MM.1S (cell line): ENCODE measurements around the gene DUSP3.

Source experiments
- DNase-seq: peaks from one replicate; pipeline ENCODE4 v3.0.0-alpha.2; 2015
- H2AFZ ChIP-seq: fragments of 300-600 bp; sonication (generic); 2 replicates; pipeline ENCODE4 v1.6.0; 2016; ENCODE audit warnings: antibody characterized with exemption, low read length
- H3F3A ChIP-seq: fragments of 300-600 bp; sonication (generic); 2 replicates; pipeline ENCODE4 v1.6.1; 2016; ENCODE audit warnings: mild to moderate bottlenecking, antibody characterized with exemption, low read length, moderate library complexity, mixed read lengths; ENCODE audit not compliant: insufficient read depth
- H3K27ac ChIP-seq: fragments of 300-600 bp; sonication (generic); 2 replicates; pipeline ENCODE4 v1.5.1; 2016; ENCODE audit warnings: mild to moderate bottlenecking, low read length
- H3K27me3 ChIP-seq: fragments of 300-600 bp; sonication (generic); replicated peaks from 2 replicates; pipeline ENCODE4 v1.6.0; 2016; ENCODE audit warnings: low read length; ENCODE audit not compliant: insufficient read depth
- H3K36me3 ChIP-seq: fragments of 300-600 bp; sonication (generic); replicated peaks from 2 replicates; pipeline ENCODE4 v1.6.1; 2016; ENCODE audit warnings: mild to moderate bottlenecking, low read length, mixed read lengths; ENCODE audit not compliant: insufficient read depth
- H3K4me1 ChIP-seq: fragments of 300-600 bp; sonication (generic); 2 replicates; pipeline ENCODE4 v1.6.1; 2016; ENCODE audit warnings: low read length, mixed read lengths
- H3K4me2 ChIP-seq: fragments of 300-600 bp; sonication (generic); 2 replicates; pipeline ENCODE4 v1.6.0; 2016; ENCODE audit warnings: low read depth, low read length
- H3K4me3 ChIP-seq: fragments of 300-600 bp; sonication (generic); 2 replicates; pipeline ENCODE4 v1.5.1; 2016; ENCODE audit warnings: low read length, mixed read lengths
- H3K79me2 ChIP-seq: fragments of 300-600 bp; sonication (generic); 2 replicates; pipeline ENCODE4 v1.6.1; 2016; ENCODE audit warnings: mixed run types, low read length, mixed read lengths
- H3K9ac ChIP-seq: fragments of 300-600 bp; sonication (generic); 2 replicates; pipeline ENCODE4 v1.6.1; 2016; ENCODE audit warnings: low read length, mixed read lengths
- H3K9me2 ChIP-seq: fragments of 300-600 bp; sonication (generic); replicated peaks from 2 replicates; pipeline ENCODE4 v1.6.1; 2016; ENCODE audit warnings: mild to moderate bottlenecking, low read length, mixed read lengths; ENCODE audit not compliant: insufficient read depth
- H3K9me3 ChIP-seq: fragments of 300-600 bp; sonication (generic); replicated peaks from 2 replicates; pipeline ENCODE4 v1.6.1; 2016; ENCODE audit warnings: mild to moderate bottlenecking, low read length, mixed read lengths; ENCODE audit not compliant: insufficient read depth
- H4K20me1 ChIP-seq: fragments of 300-600 bp; sonication (generic); 2 replicates; pipeline ENCODE4 v1.6.1; 2016; ENCODE audit warnings: mild to moderate bottlenecking, low read length, moderate library complexity, mixed read lengths; ENCODE audit not compliant: insufficient read depth
- EZH2 ChIP-seq: fragments of 300-600 bp; sonication (generic); optimal IDR thresholded peaks from 2 replicates; pipeline ENCODE3; 2017; ENCODE audit warnings: low read depth, mild to moderate bottlenecking, antibody characterized with exemption, low read length, mixed read lengths
- EZH2phosphoT487 ChIP-seq: fragments of 300-600 bp; sonication (generic); IDR thresholded peaks from 2 replicates; pipeline ENCODE4 v1.6.1; 2018; ENCODE audit warnings: antibody characterized with exemption, low read length
- TF ChIP-seq, protein P1 (sequence below): fragments of 300-600 bp; sonication (generic); IDR thresholded peaks from 2 replicates; pipeline ENCODE4 v1.5.1; 2016; ENCODE audit warnings: antibody characterized with exemption, low read length, mixed read lengths

Gene DUSP3

GRCh38 chr17:43782913-43783680, 4.3 kb upstream of the DUSP3 start:
- peaks cover 5% of the 10 kb centered on the region; the same call in 1 of the 2 replicates for H3K4me1 ChIP-seq
- no peaks in the 10 kb centered on the region for H3K9me2 ChIP-seq
- no peak overlapping the region for H3K27ac ChIP-seq
- no peak overlapping the region for H3K9ac ChIP-seq
- H3K79me2 ChIP-seq = no peaks in the 10 kb centered on the region
- H3K27me3 ChIP-seq = peaks cover 83% of the 10 kb centered on the region
- no peak overlapping the region for H3K4me3 ChIP-seq
- DNase-seq = no peak
- no peaks in the 10 kb centered on the region for H3F3A ChIP-seq
- H2AFZ ChIP-seq = no peak overlapping the region
- no peak for TF ChIP-seq EZH2phosphoT487
- no peaks in the 10 kb centered on the region for H3K36me3 ChIP-seq
- no peaks in the 10 kb centered on the region for H3K9me3 ChIP-seq
- H4K20me1 ChIP-seq = no peaks in the 10 kb centered on the region
- no peak overlapping the region for H3K4me2 ChIP-seq

DNA sequence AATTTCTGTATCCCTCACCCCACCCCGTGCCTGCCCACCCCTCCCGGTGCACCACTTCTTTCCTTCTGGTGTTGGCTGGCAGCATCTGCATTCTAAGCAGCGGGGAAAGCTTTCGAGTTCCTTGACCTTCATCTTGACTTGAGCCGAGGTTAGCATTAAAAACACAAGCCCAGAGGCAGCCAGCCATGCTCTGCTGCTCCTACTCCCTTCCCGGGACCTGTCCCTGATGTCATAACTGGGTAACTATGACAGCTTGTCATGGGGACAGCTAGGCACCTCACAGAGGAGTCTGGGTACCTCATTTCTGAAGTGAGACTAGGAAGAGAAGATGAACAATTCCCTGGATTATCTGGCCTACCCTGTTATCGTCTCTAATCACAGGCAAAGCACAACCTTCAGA, 1.4 kb upstream of the DUSP3 start, which contains the start of gene CFAP97D1:
TSS of gene CFAP97D1 (plus strand) at position 301 of the 400 bp plus-strand sequence. CDS start at position 329, 28 bp downstream.
- H3K4me1 ChIP-seq = peaks cover 5% of the 10 kb centered on the region; the same call in 1 of the 2 replicates
- H2AFZ ChIP-seq = peak within 1 kb of the TSS; percentile 77
- H3F3A ChIP-seq = no peaks in the 10 kb centered on the region
- no peak within 1 kb of the TSS for H3K27ac ChIP-seq
- H4K20me1 ChIP-seq = no peaks in the 10 kb centered on the region
- no peaks in the 10 kb centered on the region for H3K9me3 ChIP-seq
- no peaks in the 10 kb centered on the region for H3K36me3 ChIP-seq
- TF ChIP-seq, protein P1, sequence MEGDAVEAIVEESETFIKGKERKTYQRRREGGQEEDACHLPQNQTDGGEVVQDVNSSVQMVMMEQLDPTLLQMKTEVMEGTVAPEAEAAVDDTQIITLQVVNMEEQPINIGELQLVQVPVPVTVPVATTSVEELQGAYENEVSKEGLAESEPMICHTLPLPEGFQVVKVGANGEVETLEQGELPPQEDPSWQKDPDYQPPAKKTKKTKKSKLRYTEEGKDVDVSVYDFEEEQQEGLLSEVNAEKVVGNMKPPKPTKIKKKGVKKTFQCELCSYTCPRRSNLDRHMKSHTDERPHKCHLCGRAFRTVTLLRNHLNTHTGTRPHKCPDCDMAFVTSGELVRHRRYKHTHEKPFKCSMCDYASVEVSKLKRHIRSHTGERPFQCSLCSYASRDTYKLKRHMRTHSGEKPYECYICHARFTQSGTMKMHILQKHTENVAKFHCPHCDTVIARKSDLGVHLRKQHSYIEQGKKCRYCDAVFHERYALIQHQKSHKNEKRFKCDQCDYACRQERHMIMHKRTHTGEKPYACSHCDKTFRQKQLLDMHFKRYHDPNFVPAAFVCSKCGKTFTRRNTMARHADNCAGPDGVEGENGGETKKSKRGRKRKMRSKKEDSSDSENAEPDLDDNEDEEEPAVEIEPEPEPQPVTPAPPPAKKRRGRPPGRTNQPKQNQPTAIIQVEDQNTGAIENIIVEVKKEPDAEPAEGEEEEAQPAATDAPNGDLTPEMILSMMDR = no peak
- TF ChIP-seq EZH2 (no peak), EZH2phosphoT487 (no peak)
- H3K4me3 ChIP-seq = peak within 1 kb of the TSS; percentile 70
- peak within 1 kb of the TSS; percentile 13; the same call in 1 of the 2 replicates for H3K9ac ChIP-seq
- no peaks in the 10 kb centered on the region for H3K9me2 ChIP-seq
- DNase-seq = no peak
- H3K79me2 ChIP-seq = no peaks in the 10 kb centered on the region
- H3K27me3 ChIP-seq = peaks cover 61% of the 10 kb centered on the region
- peak within 1 kb of the TSS; percentile 97 for H3K4me2 ChIP-seq

DNA sequence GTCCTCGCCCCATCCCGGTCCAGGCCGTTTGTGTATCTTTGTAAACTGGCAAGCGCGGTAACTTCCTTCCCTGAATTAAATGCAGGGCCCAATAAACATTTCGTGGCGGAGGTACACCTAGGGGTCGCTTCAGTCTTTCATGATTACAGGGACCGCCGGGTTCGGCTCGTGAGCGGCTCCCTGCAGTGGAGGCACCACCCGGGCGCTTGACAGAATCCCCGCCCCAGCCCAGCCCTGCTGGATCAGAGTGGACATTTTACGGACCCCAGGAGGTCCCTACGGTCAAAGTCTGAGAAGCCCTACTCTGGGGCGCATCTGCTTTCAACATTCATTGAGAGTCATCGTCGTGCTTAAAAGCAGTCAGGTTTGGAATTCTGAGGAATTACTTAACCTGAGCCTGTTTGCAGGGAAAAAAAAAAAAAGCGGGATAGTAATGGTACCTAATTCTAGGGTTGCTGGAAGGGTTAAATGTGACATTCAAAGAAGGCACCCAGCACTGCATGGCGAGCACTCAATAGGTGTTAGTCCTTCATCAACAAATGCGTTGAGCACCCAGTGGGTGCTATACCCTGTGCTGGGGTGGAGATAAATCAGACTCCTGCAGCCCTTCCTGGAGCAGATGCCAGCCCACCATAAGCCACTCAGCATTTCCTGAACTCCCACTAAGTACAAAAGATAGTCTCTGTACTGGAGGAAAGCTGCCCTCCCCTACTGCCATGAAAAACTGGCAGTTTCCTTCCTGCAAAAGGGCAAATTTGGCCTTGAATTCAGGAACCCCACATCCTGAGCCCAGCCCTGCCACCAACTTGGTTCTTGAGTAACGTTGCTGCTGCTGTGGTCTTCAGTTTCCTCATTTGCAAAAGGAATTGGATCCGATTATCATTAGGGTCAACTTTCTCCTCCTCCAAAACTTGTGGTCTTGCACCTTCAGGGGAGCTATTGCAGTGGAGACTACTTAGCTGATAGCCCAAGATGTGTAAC, 658 bp upstream of the DUSP3 start:
- Histone ChIP-seq H3K9me2 (no peaks in the 10 kb centered on the region), H3K27ac (no peak overlapping the region), H3K36me3 (no peaks in the 10 kb centered on the region), H3K4me3 (peak overlapping the region; percentile 70), H4K20me1 (no peaks in the 10 kb centered on the region), H3K4me1 (peaks cover 5% of the 10 kb centered on the region; the same call in 1 of the 2 replicates), H3K9me3 (no peaks in the 10 kb centered on the region), H3K9ac (peak overlapping the region; percentile 13; the same call in 1 of the 2 replicates), H3K27me3 (peaks cover 54% of the 10 kb centered on the region), H3K4me2 (peak overlapping the region; percentile 97), H3K79me2 (no peaks in the 10 kb centered on the region), H3F3A (no peaks in the 10 kb centered on the region), H2AFZ (peak overlapping the region; percentile 77)
- TF ChIP-seq EZH2phosphoT487 (no peak), EZH2 (no peak)
- TF ChIP-seq, protein P1 = no peak
- DNase-seq = no peak
